ENCODE measurements around the gene COLEC11. TPM values are rescaled to one million over a fixed set of nuclear protein-coding genes. Genes with fewer than 3 reads are reported as not detected.

The COLEC11 gene
- total RNA-seq, 1 donor from 2014 or later = not detected

DNA sequence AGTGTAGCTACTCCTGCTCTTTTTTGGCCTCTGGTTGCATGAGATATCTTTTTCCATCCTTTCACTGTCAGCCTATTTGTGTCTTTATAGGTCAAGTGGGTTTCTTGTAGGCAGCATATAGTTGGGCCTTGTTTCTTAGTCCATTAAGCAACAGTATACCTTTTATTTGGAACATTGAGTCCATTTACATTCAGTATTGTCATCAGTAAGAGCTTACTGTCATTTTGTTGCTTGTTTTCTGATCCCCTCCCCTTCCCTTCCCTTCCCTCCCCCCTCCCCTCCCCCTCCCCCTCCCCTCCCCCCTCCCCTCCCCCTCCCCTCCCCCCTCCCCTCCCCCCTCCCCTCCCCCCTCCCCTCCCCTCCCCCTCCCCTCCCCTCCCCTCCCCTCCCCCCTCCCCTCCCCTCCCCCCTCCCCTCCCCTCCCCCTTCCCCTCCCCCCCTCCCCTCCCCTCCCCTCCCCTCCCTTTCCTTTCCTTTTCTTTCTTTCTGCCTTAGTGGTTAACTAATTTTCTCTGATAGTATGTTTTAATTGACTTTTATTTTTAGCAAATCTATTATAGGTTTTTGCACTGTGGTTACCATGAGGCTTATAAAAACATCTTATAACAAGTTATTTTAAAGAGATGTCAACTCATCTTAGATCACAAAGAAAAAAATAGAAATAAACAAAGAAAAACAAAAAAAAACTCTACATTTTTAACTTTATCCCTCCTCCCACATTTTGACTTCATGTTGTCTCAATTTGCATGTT is 95.3 kb downstream of the COLEC11 start:
- H3K4me3 Mint-ChIP-seq (ENCODE audit: unreplicated experiment) = no peak overlapping the region

DNA sequence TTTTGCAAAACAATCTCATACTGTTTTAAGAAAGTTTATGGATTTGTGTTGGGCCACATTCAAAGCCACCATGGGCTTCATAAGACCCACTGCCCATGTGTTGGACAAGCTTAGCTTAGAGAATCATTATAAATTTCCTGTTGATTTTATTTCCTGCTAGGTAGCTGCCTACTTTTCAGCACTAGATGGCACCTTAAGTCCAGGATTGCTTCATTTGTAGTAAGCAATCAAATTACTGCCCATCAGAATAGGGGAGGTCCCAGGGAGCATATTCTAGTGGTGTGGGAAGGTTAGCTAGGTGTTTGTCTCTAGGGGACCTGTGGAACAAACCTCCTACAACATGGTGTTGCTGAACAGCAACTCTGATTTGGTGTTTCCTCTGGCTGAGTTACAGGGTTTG is 97.5 kb downstream of the COLEC11 start:
- H3K36me3 Mint-ChIP-seq (ENCODE audit: unreplicated experiment) = no peaks in the 10 kb centered on the region
- no peak overlapping the region for H3K27ac Mint-ChIP-seq (ENCODE audit: unreplicated experiment)
- no peak for DNase-seq (ENCODE audit: extremely low spot score, unreplicated experiment)
- peak; percentile 51 for TF ChIP-seq CTCF (IDR thresholded peaks at IDR 0.05)
- H3K27me3 Mint-ChIP-seq (ENCODE audit: unreplicated experiment) = peaks cover 20% of the 10 kb centered on the region
- H3K4me3 Mint-ChIP-seq (ENCODE audit: unreplicated experiment) = no peak overlapping the region
- no peaks in the 10 kb centered on the region for H3K4me1 Mint-ChIP-seq (ENCODE audit: unreplicated experiment)
- H3K9me3 Mint-ChIP-seq (ENCODE audit: unreplicated experiment) = no peaks in the 10 kb centered on the region

More for the DNA sequence above, 95.3 kb downstream of the COLEC11 start:
- no peak for TF ChIP-seq CTCF (IDR thresholded peaks at IDR 0.05)
- Mint-ChIP-seq H3K36me3 (ENCODE audit: unreplicated experiment) (no peaks in the 10 kb centered on the region), H3K9me3 (ENCODE audit: unreplicated experiment) (no peaks in the 10 kb centered on the region), H3K27me3 (ENCODE audit: unreplicated experiment) (peaks cover 25% of the 10 kb centered on the region), H3K4me1 (ENCODE audit: unreplicated experiment) (no peaks in the 10 kb centered on the region), H3K27ac (ENCODE audit: unreplicated experiment) (no peak overlapping the region)
- DNase-seq (ENCODE audit: extremely low spot score, unreplicated experiment) = no peak

Other genes with a start within 250 kb of the COLEC11 start
- gene EIPR1, start 217.3 kb upstream of the COLEC11 start, total RNA-seq = 19.0 and 19.9 TPM in 2 replicates
- 89.2 and 89.7 TPM in 2 replicates for gene TRAPPC12, start 215.4 kb upstream of the COLEC11 start, total RNA-seq
- 48.5 and 54.0 TPM in 2 replicates for gene ADI1, start 75.6 kb upstream of the COLEC11 start, total RNA-seq
- gene RNASEH1, start 36.8 kb upstream of the COLEC11 start, total RNA-seq = 24.6 and 25.5 TPM in 2 replicates
- 1,082 and 1,101 TPM in 2 replicates for gene RPS7, start 19.9 kb upstream of the COLEC11 start, total RNA-seq
- gene ALLC, start 63.1 kb downstream of the COLEC11 start, total RNA-seq = not detected in 2 replicates
- not detected in 2 replicates for gene DCDC2C, start 108.5 kb downstream of the COLEC11 start, total RNA-seq

Measured in osteocyte (in vitro differentiated cells).